GM18526 (cell line): ENCODE data around the gene MBIP.

ENCODE experiments used
- POLR2A ChIP-seq: IDR thresholded peaks from 3 replicates; pipeline ENCODE4 v1.6.1; 2011; ENCODE audit not compliant: insufficient read length; ENCODE audit errors: extremely low read depth

Gene MBIP

GRCh38 chr14:36284971-36285595 is 35.4 kb downstream of the MBIP start:
- no peak for TF ChIP-seq POLR2A

DNA sequence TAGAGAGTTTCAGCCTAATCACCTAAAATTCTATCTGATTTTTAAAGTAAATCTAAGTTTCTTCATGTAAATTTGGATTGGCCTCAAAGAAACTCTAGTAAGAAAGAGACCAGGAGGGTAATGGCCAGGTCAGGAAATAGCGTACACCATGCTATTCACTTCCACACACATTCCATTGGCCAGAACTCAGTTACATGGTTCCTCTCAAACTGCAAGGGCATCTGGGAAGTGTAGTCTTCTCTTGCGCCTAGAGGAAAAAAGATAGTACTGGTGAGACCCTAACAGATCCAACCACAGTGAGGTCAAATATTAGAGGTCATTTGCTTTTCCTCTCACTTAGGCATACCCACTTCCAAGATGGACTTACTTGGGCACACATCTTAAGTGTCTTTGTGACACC is 39.1 kb downstream of the MBIP start:
- TF ChIP-seq POLR2A, result no peak

GRCh38 chr14:36279306-36280190 is 40.9 kb downstream of the MBIP start:
- no peak for TF ChIP-seq POLR2A

DNA sequence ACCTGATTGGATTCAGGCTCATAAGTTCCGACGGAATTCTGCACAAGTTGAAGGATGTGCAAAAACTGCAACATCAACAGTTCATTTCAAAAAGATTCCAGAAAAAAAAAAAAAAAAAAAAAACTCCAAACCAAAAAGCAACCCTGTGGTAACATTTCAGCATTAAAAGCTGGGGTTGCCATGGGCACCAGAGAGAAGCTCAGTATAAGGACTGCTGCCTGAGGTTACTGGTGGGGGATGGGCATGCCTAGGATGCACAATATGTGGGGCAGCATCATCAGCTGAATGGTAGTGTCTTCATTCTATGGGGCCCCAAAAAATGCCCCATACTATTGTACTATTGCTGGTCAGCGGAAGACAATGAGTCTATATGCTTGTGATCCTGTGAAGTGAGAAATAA is 44.7 kb downstream of the MBIP start:
- TF ChIP-seq POLR2A, result no peak

- TF ChIP-seq POLR2A, result no peak
Observed at GRCh38 chr14:36271939-36272907, 48.2 kb downstream of the MBIP start.

- no peak for TF ChIP-seq POLR2A
Observed at GRCh38 chr14:36271222-36271621, 49.2 kb downstream of the MBIP start.

DNA sequence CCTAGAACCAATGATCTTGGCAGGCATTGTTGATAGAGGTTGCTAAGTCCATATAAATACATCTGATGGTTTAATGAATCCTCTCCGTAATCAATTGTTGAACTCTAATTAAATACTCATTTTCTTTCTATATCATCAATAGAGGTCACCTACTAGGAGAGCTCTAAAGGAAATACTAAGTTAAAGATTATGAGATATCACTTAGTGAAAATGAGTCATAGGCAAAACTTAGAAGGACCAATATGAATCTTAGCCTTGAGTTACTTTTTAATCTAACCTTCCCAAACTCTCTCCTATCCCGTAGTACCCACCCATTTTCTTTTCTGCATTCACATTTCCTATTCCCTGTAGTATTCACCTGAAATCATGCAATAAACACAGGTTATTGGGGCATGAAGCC is 50.2 kb downstream of the MBIP start:
- no peak for TF ChIP-seq POLR2A

- no peak for TF ChIP-seq POLR2A
Observed at GRCh38 chr14:36268121-36268520, 52.3 kb downstream of the MBIP start.

GRCh38 chr14:36264595-36264994 is 55.8 kb downstream of the MBIP start:
- TF ChIP-seq POLR2A, result no peak

GRCh38 chr14:36264107-36264506 is 56.3 kb downstream of the MBIP start:
- no peak for TF ChIP-seq POLR2A

DNA sequence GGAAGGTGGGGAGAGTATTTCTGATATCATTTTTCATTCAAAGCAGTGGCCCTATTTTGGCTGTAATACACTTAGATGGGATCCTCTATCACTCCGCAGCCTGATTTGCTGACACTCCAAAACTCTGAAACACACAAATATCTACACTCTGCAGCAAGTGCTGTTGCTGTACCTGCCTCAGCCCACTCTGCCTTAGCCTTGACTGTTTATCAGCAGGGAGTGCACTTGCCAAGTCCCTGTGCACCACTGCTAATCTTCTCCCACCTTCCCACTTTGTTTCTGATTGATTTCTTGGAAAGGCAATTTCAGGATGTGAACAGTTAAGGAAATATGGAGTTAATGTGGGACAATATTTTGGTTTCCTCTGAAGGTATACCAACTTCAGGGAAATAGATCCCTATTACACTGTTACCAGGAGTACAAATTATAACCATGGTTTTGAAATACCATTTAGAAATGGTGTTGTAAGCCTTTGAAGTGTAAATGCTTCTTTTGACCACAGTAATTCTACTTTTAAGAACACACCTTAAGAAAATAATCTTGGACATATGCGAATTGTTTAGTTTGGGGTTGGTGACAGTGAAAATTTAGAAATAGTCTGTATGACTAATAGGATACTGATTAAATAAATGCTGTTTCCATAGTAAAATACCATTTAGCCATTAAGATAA is 59.3 kb downstream of the MBIP start:
- no peak for TF ChIP-seq POLR2A

DNA sequence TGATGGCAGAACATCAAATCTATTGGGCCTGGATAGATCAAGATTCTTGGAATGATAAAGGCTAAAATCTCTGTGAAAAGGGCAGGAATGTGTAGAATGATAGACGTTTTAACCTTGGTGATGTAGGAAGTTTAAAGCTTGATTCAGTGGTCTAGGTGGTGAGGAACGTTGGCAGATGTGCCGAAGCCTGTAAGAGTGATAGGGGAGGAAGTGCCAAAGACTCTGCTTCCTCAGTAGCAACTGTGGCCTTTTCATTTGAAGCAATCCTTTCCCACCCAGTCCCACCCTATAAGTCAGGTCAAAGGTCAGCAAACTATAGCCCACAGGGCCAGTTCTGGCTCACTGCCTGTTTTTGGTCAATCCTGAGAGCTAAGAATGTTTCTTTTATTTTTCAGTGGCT is 62.2 kb downstream of the MBIP start:
- TF ChIP-seq POLR2A, result no peak

GRCh38 chr14:36256126-36256801 is 64.2 kb downstream of the MBIP start:
- no peak for TF ChIP-seq POLR2A

- no peak for TF ChIP-seq POLR2A
Observed at GRCh38 chr14:36254020-36254624, 66.3 kb downstream of the MBIP start.
